GM21529 (cell line): ENCODE data around the gene SPATA31D1.
"Not testable (repeated sequence)": the region's sequence is repeated elsewhere in the genome, so short reads cannot be mapped to it uniquely, and the experiment has no call there.

Experiments
- ATAC-seq: cut with Tn5 transposase; IDR thresholded peaks from one replicate; pipeline ENCODE4 v1.9.1; 2021; ENCODE audit not compliant: unreplicated experiment

Gene SPATA31D1

GRCh38 chr9:81988472-81988871 is at the start of gene SPATA31D1:
TSS of gene SPATA31D1 (plus strand) at chr9:81988772. CDS start at chr9:81988819, 47 bp downstream.
- not testable (repeated sequence) for ATAC-seq

GRCh38 chr9:81943393-81943792 is 45.2 kb upstream of the SPATA31D1 start, which contains the start of gene SPATA31D3:
TSS of gene SPATA31D3 (plus strand) at chr9:81943500. CDS start at chr9:81943586, 86 bp downstream.
- not testable (repeated sequence) for ATAC-seq

- not testable (repeated sequence) for ATAC-seq
Observed at GRCh38 chr9:81948650-81949049, 39.9 kb upstream of the SPATA31D1 start.

- no peak for ATAC-seq
Observed at GRCh38 chr9:81953096-81953495, 35.5 kb upstream of the SPATA31D1 start.

GRCh38 chr9:81955625-81956024 is 32.9 kb upstream of the SPATA31D1 start:
- no peak for ATAC-seq

- no peak for ATAC-seq
Observed at GRCh38 chr9:81964218-81965171, 24.1 kb upstream of the SPATA31D1 start.

- ATAC-seq = no peak
Observed at GRCh38 chr9:81968026-81968425, 20.5 kb upstream of the SPATA31D1 start.

GRCh38 chr9:81969971-81970370 is 18.6 kb upstream of the SPATA31D1 start:
- ATAC-seq = no peak

GRCh38 chr9:81971727-81972126 is 16.8 kb upstream of the SPATA31D1 start:
- ATAC-seq = no peak

GRCh38 chr9:81974764-81975163 is 13.8 kb upstream of the SPATA31D1 start:
- no peak for ATAC-seq

GRCh38 chr9:81976351-81976750 is 12.2 kb upstream of the SPATA31D1 start:
- no peak for ATAC-seq

GRCh38 chr9:81979196-81979595 is 9.4 kb upstream of the SPATA31D1 start:
- ATAC-seq = no peak

- ATAC-seq = no peak
Observed at GRCh38 chr9:81980568-81980967, 8.0 kb upstream of the SPATA31D1 start.

GRCh38 chr9:81981883-81982282 is 6.7 kb upstream of the SPATA31D1 start:
- no peak for ATAC-seq

GRCh38 chr9:81984928-81985327 is 3.6 kb upstream of the SPATA31D1 start:
- ATAC-seq = no peak

GRCh38 chr9:81986051-81986450 is 2.5 kb upstream of the SPATA31D1 start:
- ATAC-seq = no peak

GRCh38 chr9:81989700-81990099 is 1.1 kb downstream of the SPATA31D1 start:
- ATAC-seq = no peak

GRCh38 chr9:81993656-81994055 is 5.1 kb downstream of the SPATA31D1 start:
- no peak for ATAC-seq

- no peak for ATAC-seq
Observed at GRCh38 chr9:81999806-82000205, 11.2 kb downstream of the SPATA31D1 start.

- no peak for ATAC-seq
Observed at GRCh38 chr9:82010711-82011110, 22.1 kb downstream of the SPATA31D1 start.

- no peak for ATAC-seq
Observed at GRCh38 chr9:82011133-82011532, 22.6 kb downstream of the SPATA31D1 start.

- ATAC-seq = no peak
Observed at GRCh38 chr9:82012276-82012675, 23.7 kb downstream of the SPATA31D1 start.
